ENCODE measurements around the gene SCNN1B.

The SCNN1B gene

GRCh38 chr16:23403547-23403946, 101.4 kb downstream of the SCNN1B start:
- DNase-seq = no peak

- no peak for DNase-seq
Observed at GRCh38 chr16:23406024-23406423, 103.9 kb downstream of the SCNN1B start.

DNA sequence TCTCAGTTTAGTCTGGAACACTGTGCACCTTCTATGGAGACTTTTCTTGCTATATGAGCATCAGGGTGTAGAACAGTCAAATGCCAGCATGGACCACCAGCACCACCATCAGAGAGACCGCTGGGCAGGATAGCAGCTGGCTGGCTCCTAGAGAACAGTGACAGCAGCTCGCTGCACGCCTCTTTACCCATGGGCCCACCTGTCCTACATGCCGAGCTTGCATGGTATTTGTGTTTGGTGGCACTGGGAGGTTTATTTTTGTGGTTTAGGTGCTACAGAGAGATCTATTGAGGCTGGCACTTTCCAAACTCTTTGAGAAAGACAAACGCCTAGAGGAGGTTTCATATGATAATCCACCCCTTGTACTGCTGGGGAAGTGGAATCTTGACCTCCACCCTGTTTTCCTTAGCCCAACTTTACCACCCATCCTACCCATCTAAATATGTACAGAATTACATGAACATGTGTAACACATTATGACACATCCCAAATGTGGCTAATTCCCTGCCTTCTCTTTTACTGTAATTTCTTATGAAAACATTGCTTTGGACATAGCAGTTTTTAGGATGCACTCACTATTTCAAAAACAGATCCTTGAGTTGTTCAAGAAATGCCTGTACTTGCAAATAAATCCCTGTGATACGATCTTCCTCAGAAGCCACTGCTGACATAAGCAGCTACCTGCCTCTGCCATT, 104.6 kb downstream of the SCNN1B start:
- DNase-seq = no peak

- no peak for DNase-seq
Observed at GRCh38 chr16:23407436-23408127, 105.5 kb downstream of the SCNN1B start.

- DNase-seq = no peak
Observed at GRCh38 chr16:23408242-23408822, 106.2 kb downstream of the SCNN1B start.

- DNase-seq = peak in 12 of 56 donors; percentile 4 to 42 (median 10)
Observed at GRCh38 chr16:23408823-23409298, 106.8 kb downstream of the SCNN1B start.

- DNase-seq = no peak
Observed at GRCh38 chr16:23409522-23409921, 107.4 kb downstream of the SCNN1B start.

DNA sequence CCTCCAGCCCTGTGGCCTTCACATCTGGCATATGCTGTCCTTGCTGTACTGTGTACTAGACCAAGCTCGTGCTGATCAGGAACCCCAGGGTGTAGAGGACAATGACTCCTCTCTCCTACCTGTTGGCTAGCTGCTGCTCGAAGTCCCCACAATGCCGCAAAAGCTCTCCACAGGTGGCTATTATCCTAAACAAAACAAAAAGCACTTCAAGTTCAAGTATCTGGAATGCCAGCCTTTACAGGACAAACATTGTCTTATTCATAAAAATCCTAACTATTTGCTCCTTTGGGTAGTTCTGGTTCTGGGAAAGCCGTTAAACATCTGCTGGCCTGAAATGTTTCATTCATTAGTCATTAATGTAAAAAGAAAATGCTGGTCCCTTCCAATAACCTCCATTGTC, 108.1 kb downstream of the SCNN1B start:
- DNase-seq = no peak

- no peak for DNase-seq
Observed at GRCh38 chr16:23414731-23415130, 112.6 kb downstream of the SCNN1B start.

DNA sequence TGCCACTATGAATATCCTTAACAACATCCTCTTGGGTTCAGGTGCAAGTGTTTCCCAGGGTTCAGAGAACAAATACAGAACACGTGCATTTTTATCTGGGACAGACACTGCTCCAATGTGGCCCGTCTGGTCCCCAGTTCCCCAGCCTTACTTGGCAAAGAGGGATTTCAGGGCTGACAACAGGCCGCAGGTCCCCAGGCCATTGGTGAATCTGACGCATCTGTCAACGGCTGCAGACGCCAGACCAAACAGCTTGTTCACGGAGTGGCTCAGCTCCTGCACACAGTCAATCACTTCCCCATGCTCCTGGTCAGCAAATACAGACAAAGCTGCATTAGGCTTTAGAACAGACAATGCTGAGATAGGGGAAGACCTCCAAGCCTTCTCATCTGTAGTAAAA, 114.7 kb downstream of the SCNN1B start:
- DNase-seq = no peak

- DNase-seq = no peak
Observed at GRCh38 chr16:23420011-23420410, 117.9 kb downstream of the SCNN1B start.

- DNase-seq = peak in 5 of 56 donors; percentile 1 to 37 (median 23)
Observed at GRCh38 chr16:23423496-23424049, 121.5 kb downstream of the SCNN1B start.

DNA sequence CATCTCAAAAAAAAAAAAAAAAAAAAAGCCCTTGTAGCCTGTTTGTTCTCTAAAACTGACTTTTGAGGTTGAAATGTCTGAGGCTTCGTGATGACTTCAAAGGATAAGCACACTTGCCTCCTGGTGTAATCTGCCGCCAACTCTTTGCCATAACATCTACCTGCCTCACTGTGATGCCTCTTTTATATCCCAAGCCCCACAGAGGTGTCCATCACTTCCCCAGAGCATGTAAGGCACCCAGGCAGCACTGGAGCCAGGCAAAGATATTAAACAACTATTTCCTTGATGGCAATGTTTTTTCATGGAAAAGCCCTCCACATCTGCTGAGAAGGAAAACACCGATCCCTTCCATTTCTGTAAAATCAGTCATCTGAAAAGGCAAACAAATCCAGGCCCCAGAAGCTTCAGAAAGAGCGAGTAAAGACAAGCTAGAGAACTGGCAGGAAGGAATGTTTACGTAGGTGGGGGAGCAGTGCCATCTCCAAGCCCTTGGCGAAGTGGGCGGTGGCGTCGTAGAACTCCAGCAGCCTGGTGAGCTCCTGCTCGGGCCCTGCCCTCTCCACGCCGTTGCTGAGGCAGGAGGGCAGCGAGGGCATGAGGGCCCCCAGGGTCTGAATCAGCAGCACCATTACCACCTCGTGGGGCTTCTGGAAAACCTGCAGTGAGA, 122.3 kb downstream of the SCNN1B start:
- no peak for DNase-seq

- peak in 1 of 56 donors; percentile 13 for DNase-seq
Observed at GRCh38 chr16:23428351-23428750, 126.2 kb downstream of the SCNN1B start.

Data from nucleus accumbens (tissue), 56 donors.